Liver (tissue), 3 donors: ENCODE measurements around the gene OOSP1.

ENCODE experiments used
- ATF3 ChIP-seq: IDR thresholded peaks from 2 replicates; pipeline ENCODE4 v1.6.1; 2016; ENCODE audit warnings: antibody characterized with exemption
- CTCF ChIP-seq: fragments of 150-350 bp; IDR thresholded peaks from 2 replicates; pipeline ENCODE4 v1.5.1; 2017; ENCODE audit warnings: improper control_type of control experiment, low read depth, low read length; ENCODE audit not compliant: missing input control
- GABPA ChIP-seq, 2 donors: IDR thresholded peaks in 1 of 2; conservative IDR thresholded peaks in 1 of 2; 2 replicates each; pipeline ENCODE4 v1.6.1; 2016; ENCODE audit warnings: antibody characterized with exemption in 2 of 2, mild to moderate bottlenecking in 1 of 2, moderate library complexity in 1 of 2
- JUND ChIP-seq, 2 donors: IDR thresholded peaks; 2 replicates each; pipeline ENCODE4 v1.6.1; 2016; ENCODE audit warnings: antibody characterized with exemption in 2 of 2
- MAX ChIP-seq: IDR thresholded peaks from 2 replicates; pipeline ENCODE4 v1.6.1; 2016; ENCODE audit warnings: antibody characterized with exemption
- RAD21 ChIP-seq, 2 donors: IDR thresholded peaks; 2 replicates each; pipeline ENCODE4 v1.6.1; 2016; ENCODE audit warnings: antibody characterized with exemption in 2 of 2, mild to moderate bottlenecking in 2 of 2
- REST ChIP-seq: IDR thresholded peaks from 2 replicates; pipeline ENCODE4 v1.6.1; 2016; ENCODE audit warnings: antibody characterized with exemption, mild to moderate bottlenecking
- SP1 ChIP-seq: IDR thresholded peaks from 2 replicates; pipeline ENCODE4 v1.6.1; 2018; ENCODE audit warnings: antibody characterized with exemption, mild to moderate bottlenecking
- YY1 ChIP-seq: IDR thresholded peaks from 2 replicates; pipeline ENCODE4 v1.6.1; 2016; ENCODE audit warnings: antibody characterized with exemption, mild to moderate bottlenecking
- donor health status: healthy.
- donor health status: healthy.

GRCh38 chr11:59901306-59901705 is 36.9 kb upstream of the OOSP1 start:
- TF ChIP-seq CTCF (no peak), SP1 (no peak), JUND (IDR thresholded peaks at IDR 0.05) (peak; percentile 18 to 27), GABPA (IDR thresholded peaks at IDR 0.05 in 1 of 2, conservative IDR thresholded peaks at IDR 0.05 in 1 of 2) (no peak), REST (no peak), RAD21 (IDR thresholded peaks at IDR 0.05) (no peak), YY1 (no peak), MAX (no peak), ATF3 (no peak)
